Stimulated activated CD4-positive, alpha-beta T cell treated with anti-CD3 and anti-CD28 coated beads, Interleukin-12 subunit alpha, Interleukin-12 subunit beta, amount 100 ng/mL, for 24 hours (primary cell): ENCODE results near the gene HMBS.
A peak's percentile ranks its signal among the peaks of the same experiment; 100 is the strongest.
"Not testable (repeated sequence)": the region's sequence is repeated elsewhere in the genome, so short reads cannot be mapped to it uniquely, and the experiment has no call there.

Source experiments
- DNase-seq, 2 experiments: peaks; one replicate each; pipeline ENCODE4 v3.0.0-alpha.2; 2020; ENCODE audit warnings: low read depth in 2 of 2

Gene HMBS

DNA sequence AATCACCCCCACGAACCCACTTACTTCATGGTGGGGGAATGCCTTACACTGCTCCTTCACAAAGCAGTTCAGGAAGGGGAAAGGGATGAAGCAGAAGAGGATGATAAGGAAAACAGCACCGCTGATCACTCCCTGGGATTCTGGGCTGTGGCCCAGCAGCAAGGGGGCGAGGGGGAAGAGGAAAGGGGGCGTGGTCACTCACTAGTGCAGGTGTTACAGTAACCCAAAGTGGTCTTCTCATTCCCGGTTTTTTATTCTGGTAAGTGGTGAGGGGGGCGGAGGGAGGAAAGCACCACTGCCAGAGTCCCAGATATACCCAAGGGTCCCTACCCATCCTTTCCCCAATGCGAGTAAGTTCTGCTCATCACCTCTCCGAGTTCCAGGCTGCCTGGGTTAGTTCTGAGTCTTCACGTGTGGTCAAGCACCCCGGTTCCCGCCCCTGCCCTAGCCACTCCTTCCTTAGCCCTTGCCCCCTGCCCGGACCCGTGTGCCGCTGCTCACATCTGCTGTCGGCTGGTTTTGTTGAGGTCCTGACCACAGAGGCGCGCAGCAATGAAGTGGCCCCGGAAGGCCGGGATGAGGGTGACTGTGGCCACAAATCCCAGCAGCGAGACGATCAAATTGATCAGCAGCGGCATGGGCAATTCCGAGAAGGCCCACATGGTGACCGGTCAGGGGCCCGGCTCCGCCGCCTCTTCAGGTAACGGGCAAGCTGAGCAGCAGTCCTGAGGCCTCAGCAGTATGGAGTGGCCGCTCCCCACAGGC, 16.5 kb downstream of the HMBS start:
- DNase-seq = peak in 1 of 2 experiments; percentile 25

DNA sequence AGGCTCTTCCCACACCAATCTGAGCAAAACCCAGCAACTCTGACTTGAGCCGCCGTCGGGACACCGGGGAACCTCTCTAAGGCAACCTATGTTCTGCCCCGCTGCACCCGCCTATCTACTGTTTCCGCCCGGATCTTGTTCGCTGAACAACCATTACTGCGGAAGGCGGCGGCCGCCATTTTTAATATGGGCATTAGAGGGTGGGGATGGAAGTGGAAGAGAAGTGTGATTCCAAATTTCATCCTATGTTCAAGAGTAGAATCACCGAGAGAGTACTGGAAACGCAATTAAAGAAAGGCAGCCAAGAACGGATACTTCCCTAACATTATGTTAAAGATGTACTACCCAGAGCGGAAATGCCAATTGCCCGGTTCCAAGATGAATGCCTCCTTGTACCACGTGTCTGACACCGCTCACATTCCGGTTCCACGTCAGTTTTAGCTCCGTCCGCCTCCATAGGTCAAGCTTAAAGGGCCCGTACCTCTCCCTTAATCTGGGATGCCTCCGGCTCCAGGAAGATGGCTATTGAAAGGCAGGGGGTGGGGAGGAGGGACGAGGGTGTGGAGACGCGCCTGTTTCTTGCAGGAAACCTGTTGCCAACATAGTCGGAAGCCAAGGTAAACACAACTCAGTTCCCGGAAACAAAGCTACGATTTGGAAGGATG, 17.2 kb downstream of the HMBS start, which contains the start of gene DPAGT1:
Gene DPAGT1, minus strand, starts transcription at position 95 of the 665 bp plus-strand sequence. CDS start 198 bp downstream, outside the sequence.
- peak; percentile 73 to 82 for DNase-seq

GRCh38 chr11:119103161-119103664, 18.5 kb downstream of the HMBS start:
- DNase-seq = not testable (repeated sequence)

- DNase-seq = no peak
Measured at GRCh38 chr11:119103793-119104192, 19.1 kb downstream of the HMBS start.

GRCh38 chr11:119106564-119107537, 22.2 kb downstream of the HMBS start, which contains the start of gene C2CD2L:
TSS of gene C2CD2L (plus strand) at chr11:119107344. CDS start at chr11:119107742, 398 bp downstream.
- DNase-seq = peak; percentile 83 to 84

GRCh38 chr11:119107538-119108145, 23.0 kb downstream of the HMBS start:
- DNase-seq = no peak

- peak in 1 of 2 experiments; percentile 21 for DNase-seq
Measured at GRCh38 chr11:119108146-119108856, 23.6 kb downstream of the HMBS start.

DNA sequence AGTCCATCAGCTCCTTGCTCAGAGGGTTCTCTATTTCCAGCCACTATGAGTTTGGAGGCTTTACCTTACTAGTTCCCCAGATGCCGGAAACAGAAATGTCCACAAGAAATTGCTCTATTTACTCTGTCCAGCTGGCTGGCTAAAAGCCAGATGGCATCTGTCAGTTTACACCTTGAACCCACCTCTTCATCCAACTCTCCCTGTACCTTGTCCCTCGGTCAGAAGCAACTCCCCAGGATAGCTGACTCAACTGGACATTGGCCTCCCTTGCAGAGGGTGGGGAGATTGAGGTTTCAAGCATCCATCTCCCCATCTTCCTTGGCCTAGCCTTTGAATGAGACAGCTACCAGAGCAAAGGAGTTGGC, 24.2 kb downstream of the HMBS start:
- no peak for DNase-seq

DNA sequence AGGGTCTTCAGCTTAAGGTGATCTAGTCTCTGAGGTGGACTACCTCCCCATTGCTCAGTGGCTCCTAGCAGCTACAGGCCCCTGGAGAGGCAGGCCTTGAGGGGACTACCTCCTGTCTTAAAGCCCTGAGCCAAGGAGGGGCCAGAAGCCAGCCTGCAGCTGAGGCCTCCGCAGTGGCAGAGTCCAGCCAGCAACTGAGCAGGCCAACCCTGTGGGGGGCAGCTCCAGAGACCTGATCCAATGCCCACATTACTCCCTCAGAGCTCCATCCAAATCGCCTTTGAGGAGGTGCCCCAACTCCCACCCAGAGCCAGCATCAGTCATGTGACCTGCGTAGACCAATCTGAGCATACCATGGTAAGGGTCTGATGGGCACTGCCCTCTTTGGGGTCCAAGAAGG, 25.2 kb downstream of the HMBS start:
- DNase-seq = no peak

- DNase-seq = no peak
Measured at GRCh38 chr11:119110439-119110838, 25.8 kb downstream of the HMBS start.

- no peak for DNase-seq
Measured at GRCh38 chr11:119111361-119111925, 26.8 kb downstream of the HMBS start.

DNA sequence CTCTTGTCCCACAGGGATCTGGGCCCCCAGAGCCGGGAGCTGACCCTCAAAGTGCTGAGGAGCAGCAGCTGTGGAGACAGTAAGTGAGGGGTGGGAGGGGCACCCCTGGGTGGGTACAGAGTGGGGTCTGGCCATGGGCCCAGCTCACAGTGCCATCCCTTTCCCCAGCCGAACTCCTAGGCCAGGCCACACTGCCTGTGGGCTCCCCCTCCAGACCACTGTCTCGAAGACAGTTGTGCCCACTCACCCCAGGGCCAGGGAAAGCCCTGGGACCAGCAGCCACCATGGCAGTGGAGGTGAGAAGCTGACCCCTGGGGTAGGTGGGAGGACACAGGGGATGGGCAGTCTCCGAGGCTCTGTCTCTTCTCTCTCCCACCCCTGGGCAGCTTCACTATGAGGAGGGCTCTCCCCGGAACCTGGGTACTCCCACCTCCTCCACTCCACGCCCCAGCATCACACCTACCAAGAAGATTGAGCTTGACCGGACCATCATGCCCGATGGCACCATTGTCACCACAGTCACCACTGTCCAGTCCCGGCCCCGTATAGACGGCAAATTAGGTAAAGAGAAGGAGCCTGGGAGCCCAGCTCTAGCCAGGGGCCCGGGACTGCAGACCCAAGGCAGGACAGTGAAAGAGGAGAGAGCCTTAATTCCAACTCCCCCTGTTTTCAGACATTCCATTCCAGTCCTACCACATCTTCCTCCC, 27.8 kb downstream of the HMBS start:
- no peak for DNase-seq

- DNase-seq = no peak
Measured at GRCh38 chr11:119113716-119114115, 29.0 kb downstream of the HMBS start.

- DNase-seq = no peak
Measured at GRCh38 chr11:119114351-119114750, 29.7 kb downstream of the HMBS start.

DNA sequence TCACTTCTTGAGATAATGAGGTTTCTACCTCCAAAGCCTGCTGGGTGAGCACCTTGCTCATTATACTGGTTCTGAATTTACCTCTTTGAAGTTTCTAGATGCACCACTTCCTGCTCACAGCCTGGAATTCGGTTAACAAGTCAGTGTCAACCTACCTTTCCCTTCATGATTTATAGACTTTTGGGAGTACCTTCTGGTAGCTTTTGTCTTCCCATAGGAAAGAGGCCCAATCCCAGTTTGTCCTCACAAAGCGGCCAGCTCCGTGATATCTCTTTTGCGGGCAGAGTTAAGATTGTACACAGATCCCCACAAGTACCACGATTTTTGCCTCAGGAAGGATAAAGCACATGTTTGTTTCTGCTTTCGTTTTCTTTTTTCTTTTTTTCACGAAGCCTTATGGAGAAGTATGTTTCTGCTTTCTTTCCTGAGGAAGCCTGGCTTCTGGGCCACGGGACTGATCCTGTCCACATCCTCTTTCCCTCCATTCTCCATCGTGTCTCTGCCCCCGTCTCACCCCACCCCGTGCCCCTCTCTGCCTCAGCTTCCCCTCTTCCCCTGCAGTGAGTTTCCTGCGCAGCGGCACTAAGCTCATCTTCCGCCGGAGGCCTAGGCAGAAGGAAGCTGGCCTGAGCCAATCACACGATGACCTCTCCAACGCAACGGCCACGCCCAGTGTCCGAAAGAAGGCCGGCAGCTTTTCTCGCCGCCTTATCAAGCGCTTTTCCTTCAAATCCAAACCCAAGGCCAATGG, 31.0 kb downstream of the HMBS start:
- DNase-seq = no peak

DNA sequence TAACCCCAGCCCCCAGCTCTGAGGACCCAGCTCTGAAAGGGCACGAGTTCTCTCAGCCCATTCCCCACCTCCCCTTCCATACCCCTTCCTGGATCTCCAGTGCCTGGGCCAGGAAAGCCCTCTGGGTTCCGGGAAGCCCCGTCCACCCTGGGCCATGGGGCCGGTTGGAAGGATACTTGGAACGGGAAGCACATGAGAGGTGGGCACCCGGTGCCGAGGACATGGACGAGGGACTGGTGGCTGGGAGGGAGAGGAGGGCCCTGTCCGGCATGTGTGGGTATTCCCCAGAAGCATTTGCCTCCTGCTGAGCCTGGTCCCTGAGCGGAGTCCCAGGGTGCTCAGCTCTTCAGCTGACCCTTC, 31.5 kb downstream of the HMBS start:
- no peak for DNase-seq

DNA sequence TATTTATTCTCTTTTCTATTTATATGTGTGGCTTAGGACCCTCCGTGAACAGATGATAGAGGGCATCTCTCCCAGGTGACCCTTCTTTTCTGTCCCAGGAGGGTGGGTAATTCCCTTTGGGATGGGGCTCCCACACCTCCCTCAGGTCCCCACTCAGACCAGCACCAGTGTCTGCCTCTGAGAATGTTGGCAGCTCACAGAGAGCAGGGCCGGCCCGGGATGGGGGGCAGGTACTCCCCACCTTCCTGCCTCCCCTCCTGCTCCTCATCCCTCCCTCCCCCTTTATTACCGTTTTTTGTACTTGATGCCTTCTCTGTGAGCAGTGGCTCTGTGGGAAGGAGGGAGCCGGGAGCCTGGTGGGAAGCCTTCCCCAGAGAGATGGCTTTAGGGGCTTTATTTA, 31.9 kb downstream of the HMBS start:
- no peak for DNase-seq

GRCh38 chr11:119117004-119117706, 32.5 kb downstream of the HMBS start:
- no peak for DNase-seq
